ENCODE measurements around the gene IFT52. TPM values are rescaled to one million over a fixed set of nuclear protein-coding genes. Genes with fewer than 3 reads are reported as not detected.

Gene IFT52
- total RNA-seq, 4 donors from 2014 or later, result 6.9 to 18.5 (median 13.0) TPM

DNA sequence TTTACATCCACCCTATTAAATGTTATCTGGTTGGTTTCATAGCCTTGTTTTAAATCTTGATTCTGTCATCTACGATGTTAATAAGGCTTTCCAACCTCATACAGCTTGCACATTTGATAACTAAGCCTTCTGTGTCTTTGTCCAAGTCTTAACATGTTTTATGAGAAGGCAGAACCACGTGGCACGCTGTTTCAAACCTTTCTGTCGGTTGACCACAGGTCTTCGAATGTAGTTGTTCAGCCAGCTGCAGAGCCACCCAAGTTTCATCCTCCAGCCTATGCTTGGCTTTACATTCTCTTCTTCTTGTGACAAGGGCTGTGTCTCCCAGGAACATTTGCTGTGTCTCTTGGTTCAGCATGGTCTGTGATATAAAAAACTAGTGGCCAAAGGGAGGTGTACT lies 47.6 kb upstream of the IFT52 start:
- DNase-seq, result no peak
- H3K9me3 ChIP-seq, result no peaks in the 10 kb centered on the region
- H3K27me3 ChIP-seq, result no peaks in the 10 kb centered on the region
- no peaks in the 10 kb centered on the region for H3K4me1 ChIP-seq
- no peak overlapping the region for H3K4me3 ChIP-seq
- peaks cover 0 to 65% (median 6%) of the 10 kb centered on the region in 3 donors for H3K36me3 ChIP-seq
- WGBS, 2 donors, result 52 to 75% methylated on average over 5 of the region's 5 CpGs
- no peak overlapping the region for H3K27ac ChIP-seq
- intact Hi-C loops (cut with DNase I), result no loop called here
- no peak for TF ChIP-seq POLR2A (IDR thresholded peaks at IDR 0.05)
- TF ChIP-seq, protein P1, sequence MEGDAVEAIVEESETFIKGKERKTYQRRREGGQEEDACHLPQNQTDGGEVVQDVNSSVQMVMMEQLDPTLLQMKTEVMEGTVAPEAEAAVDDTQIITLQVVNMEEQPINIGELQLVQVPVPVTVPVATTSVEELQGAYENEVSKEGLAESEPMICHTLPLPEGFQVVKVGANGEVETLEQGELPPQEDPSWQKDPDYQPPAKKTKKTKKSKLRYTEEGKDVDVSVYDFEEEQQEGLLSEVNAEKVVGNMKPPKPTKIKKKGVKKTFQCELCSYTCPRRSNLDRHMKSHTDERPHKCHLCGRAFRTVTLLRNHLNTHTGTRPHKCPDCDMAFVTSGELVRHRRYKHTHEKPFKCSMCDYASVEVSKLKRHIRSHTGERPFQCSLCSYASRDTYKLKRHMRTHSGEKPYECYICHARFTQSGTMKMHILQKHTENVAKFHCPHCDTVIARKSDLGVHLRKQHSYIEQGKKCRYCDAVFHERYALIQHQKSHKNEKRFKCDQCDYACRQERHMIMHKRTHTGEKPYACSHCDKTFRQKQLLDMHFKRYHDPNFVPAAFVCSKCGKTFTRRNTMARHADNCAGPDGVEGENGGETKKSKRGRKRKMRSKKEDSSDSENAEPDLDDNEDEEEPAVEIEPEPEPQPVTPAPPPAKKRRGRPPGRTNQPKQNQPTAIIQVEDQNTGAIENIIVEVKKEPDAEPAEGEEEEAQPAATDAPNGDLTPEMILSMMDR (IDR thresholded peaks at IDR 0.05), result no peak

- Histone ChIP-seq H3K27ac (no peak overlapping the region), H3K36me3 (peaks cover 0 to 64% (median 6%) of the 10 kb centered on the region in 3 donors), H3K9me3 (no peaks in the 10 kb centered on the region), H3K4me1 (no peaks in the 10 kb centered on the region), H3K4me3 (no peak overlapping the region), H3K27me3 (no peaks in the 10 kb centered on the region)
- DNase-seq, result no peak
- TF ChIP-seq, protein P1 (IDR thresholded peaks at IDR 0.05), result no peak
- TF ChIP-seq POLR2A (IDR thresholded peaks at IDR 0.05), result no peak
- 89 to 94% methylated on average over 3 to 7 of the region's 9 CpGs for WGBS, 2 donors
- intact Hi-C loops (cut with DNase I), result no loop called here
These were observed 46.2 kb upstream of the IFT52 start for GRCh38 chr20:43544501-43544900.

GRCh38 chr20:43545837-43546578 lies 44.7 kb upstream of the IFT52 start:
- 82 to 95% methylated on average over 3 to 4 of the region's 4 CpGs for WGBS, 2 donors
- H3K27ac ChIP-seq, result no peak overlapping the region
- intact Hi-C loops (cut with DNase I), result no loop called here
- H3K27me3 ChIP-seq, result no peaks in the 10 kb centered on the region
- no peak for DNase-seq
- no peaks in the 10 kb centered on the region for H3K9me3 ChIP-seq
- H3K36me3 ChIP-seq, result peaks cover 0 to 50% (median 0%) of the 10 kb centered on the region in 3 donors
- H3K4me3 ChIP-seq, result no peak overlapping the region
- TF ChIP-seq, protein P1 (IDR thresholded peaks at IDR 0.05), result no peak
- TF ChIP-seq POLR2A (IDR thresholded peaks at IDR 0.05), result no peak
- H3K4me1 ChIP-seq, result no peaks in the 10 kb centered on the region

DNA sequence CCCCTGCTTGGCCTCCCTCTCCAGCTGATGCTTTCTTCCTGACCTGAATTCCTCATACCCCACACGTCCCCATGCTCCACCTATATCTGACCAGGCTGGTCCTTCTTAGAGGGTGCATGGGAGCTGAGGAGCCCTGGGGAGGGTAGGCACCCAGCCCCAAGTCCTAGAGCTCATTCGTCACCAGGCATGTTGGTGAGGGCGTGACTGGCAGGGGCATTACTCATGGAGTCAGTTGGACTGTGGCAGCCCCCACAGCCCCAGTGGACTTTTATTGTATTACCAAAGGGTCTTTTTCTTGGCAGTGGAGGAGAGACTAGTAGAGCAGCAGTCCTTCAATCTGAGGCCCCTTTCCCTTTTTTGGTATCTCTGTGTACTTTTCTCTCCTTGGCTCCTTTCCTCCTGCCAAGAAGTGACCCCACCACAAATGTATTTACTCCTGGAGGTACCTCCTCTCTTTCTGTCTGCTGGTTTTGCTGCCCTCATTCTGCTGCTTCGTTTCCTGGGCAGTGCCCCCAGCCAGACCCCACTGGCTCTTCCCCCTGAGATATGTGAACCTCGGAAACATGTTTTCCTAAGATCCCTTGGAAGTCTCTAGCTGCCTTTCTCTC lies 42.4 kb upstream of the IFT52 start:
- H3K27me3 ChIP-seq, result no peaks in the 10 kb centered on the region
- no peaks in the 10 kb centered on the region for H3K4me1 ChIP-seq
- H3K36me3 ChIP-seq, result peaks cover 0 to 41% (median 0%) of the 10 kb centered on the region in 3 donors
- no peak overlapping the region for H3K27ac ChIP-seq
- DNase-seq, result no peak
- H3K4me3 ChIP-seq, result no peak overlapping the region
- no peaks in the 10 kb centered on the region for H3K9me3 ChIP-seq
- TF ChIP-seq POLR2A (IDR thresholded peaks at IDR 0.05), result no peak
- TF ChIP-seq, protein P1 (IDR thresholded peaks at IDR 0.05), result no peak
- WGBS, 2 donors, result 68 to 69% methylated on average over 4 to 5 of the region's 5 CpGs
- intact Hi-C loops (cut with DNase I), result no loop called here

DNA sequence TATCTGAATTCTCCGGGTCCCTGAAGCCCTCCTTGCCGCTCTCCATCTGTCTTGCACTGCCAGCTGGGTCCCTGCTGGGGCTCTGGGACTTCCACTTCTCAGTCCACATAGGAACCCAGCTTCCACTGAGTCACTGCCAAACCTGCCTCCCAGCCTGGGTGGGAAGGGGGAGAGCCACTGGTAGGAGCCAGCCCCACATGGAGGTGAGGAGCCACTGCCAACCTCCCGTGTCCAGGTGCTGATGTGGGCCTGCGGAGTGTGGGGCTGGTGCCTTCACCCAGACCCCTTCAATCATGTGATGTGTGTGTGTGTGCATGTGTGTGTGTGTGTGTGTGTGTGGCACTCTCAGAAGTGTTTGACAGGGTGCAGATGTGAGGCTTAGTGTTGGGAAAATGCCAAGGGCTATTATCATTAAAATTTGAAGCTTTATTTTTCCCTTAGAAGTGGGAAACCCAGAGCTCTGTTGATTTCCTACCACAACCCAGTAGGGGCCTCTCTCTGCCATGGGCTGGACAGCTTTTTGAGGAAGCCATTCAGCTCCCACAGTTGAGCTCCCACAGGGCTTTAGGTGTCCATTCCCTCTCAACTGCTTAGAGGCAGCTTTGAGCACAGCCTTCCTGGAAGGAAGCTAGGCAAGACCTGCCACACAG lies 41.2 kb upstream of the IFT52 start:
- intact Hi-C loops (cut with DNase I), result no loop called here
- H3K27ac ChIP-seq, result no peak overlapping the region
- 68 to 100% methylated on average over 1 to 3 of the region's 4 CpGs for WGBS, 2 donors

More for the DNA sequence above, 41.2 kb upstream of the IFT52 start:
- Histone ChIP-seq H3K27me3 (no peaks in the 10 kb centered on the region), H3K4me1 (no peaks in the 10 kb centered on the region), H3K9me3 (no peaks in the 10 kb centered on the region), H3K36me3 (peaks cover 0 to 31% (median 0%) of the 10 kb centered on the region in 3 donors), H3K4me3 (no peak overlapping the region)
- no peak for DNase-seq
- TF ChIP-seq POLR2A (IDR thresholded peaks at IDR 0.05), result no peak
- TF ChIP-seq, protein P1 (IDR thresholded peaks at IDR 0.05), result no peak

Data from esophagus squamous epithelium (tissue), 5 donors.